BLaER1 treated with 17β-estradiol and CSF1 and Interleukin-3, amounts not matched to agents 10 nM and 100 nM (cell line): ENCODE results near the gene ORM2.
"Not testable (repeated sequence)": the region's sequence is repeated elsewhere in the genome, so short reads cannot be mapped to it uniquely, and the experiment has no call there.

Experiments
- H3K27ac ChIP-seq, 11 experiments: shearing (Covaris generic); formaldehyde crosslinking; 2 replicates each; pipeline ENCODE4 v1.8.1; 2022
- H3K27me3 ChIP-seq, 11 experiments: shearing (Covaris generic); formaldehyde crosslinking; 2 replicates each; pipeline ENCODE4 v1.8.1; 2022
- H3K36me3 ChIP-seq, 11 experiments: shearing (Covaris generic); formaldehyde crosslinking; 2 replicates each; pipeline ENCODE4 v1.8.1; 2022
- H3K4me1 ChIP-seq, 10 experiments: shearing (Covaris generic); formaldehyde crosslinking; 2 replicates each; pipeline ENCODE4 v1.8.1; 2022
- H3K4me2 ChIP-seq, 11 experiments: shearing (Covaris generic); formaldehyde crosslinking; 2 replicates each; pipeline ENCODE4 v1.8.1; 2022
- H3K4me3 ChIP-seq, 10 experiments: shearing (Covaris generic); formaldehyde crosslinking; 2 replicates each; pipeline ENCODE4 v1.8.1; 2022
- H3K9ac ChIP-seq, 11 experiments: shearing (Covaris generic); formaldehyde crosslinking; 2 replicates each; pipeline ENCODE4 v1.8.1; 2022
- H3K9me3 ChIP-seq, 11 experiments: shearing (Covaris generic); formaldehyde crosslinking; replicated peaks in 1 of 11; 2 replicates each; pipeline ENCODE4 v1.8.1; 2022
- H4K20me1 ChIP-seq, 11 experiments: shearing (Covaris generic); formaldehyde crosslinking; 2 replicates each; pipeline ENCODE4 v1.8.1; 2022
- Cebpa-rat ChIP-seq, 11 experiments: shearing (Covaris generic); IDR thresholded peaks; 2 replicates each; pipeline ENCODE4 v1.8.1; 2022

Gene ORM2

DNA sequence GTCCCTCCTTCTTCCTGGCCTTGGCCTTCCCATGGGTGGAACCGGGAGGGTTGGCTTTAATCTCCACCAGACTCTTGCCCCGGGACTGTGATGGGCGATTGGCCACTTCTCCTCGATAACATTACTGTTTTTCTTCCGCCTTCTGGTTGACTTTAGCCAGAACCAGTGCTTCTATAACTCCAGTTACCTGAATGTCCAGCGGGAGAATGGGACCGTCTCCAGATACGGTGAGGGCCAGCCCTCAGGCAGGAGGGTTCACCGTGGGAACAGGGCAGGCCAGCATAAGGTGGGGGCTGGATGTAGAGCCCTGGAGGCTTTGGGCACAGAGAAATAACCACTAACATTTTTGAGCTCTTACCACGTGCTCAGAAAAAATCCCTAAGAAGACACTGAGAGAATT, 967 bp downstream of the ORM2 start:
- Histone ChIP-seq H3K27ac (no peak overlapping the region), H3K4me2 (no peak overlapping the region), H3K9ac (no peak overlapping the region), H4K20me1 (peaks cover 0 to 4% (median 0%) of the 10 kb centered on the region in 11 experiments; a peak in 4 of 22 replicates), H3K36me3 (peaks cover 13 to 15% (median 14%) of the 10 kb centered on the region in 11 experiments), H3K9me3 (peaks cover 0 to 20% (median 8%) of the 10 kb centered on the region in 11 experiments; a peak in 11 of 22 replicates), H3K4me1 (peaks cover 0 to 11% (median 0%) of the 10 kb centered on the region in 10 experiments; a peak in 2 of 20 replicates), H3K27me3 (no peaks in the 10 kb centered on the region), H3K4me3 (no peak overlapping the region)
- no peak for TF ChIP-seq Cebpa-rat (IDR thresholded peaks at IDR 0.05)

DNA sequence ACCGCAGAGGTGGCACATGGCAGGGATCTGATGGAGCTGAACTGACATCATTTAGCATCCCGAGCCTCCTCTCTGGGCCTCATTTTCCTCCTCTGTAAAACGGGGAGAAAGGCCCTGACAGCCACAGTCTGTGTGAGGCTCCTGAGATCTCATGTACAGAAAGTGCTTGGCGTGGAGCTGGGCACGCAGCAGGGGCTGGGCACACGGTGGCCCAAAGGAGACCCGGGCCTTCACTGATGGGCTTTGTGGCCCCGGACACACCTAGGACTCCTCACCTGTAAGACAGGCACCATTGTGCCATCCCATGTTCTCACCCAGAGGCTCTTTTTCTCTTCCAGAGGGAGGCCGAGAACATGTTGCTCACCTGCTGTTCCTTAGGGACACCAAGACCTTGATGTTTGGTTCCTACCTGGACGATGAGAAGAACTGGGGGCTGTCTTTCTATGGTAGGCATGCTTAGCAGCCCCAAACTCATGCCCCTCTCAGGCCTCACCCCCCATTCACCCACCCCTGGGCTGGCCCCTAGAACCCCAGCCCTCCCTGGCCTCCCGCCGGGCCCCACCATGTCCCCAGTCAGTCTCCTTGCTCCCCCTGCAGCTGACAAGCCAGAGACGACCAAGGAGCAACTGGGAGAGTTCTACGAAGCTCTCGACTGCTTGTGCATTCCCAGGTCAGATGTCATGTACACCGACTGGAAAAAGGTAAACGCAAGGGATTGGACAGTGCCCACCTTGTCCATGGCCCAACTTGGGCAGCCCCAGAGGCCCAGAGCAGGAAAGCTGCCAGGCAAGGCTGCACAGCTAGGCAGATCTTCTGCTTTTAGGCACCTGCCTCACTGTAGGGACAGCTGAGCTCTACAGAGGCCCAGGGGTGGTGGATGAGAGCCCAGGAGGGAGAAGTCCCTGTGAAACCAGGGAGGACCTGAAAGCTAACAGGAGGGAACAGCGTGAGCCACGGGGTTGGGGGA, 1.8 kb downstream of the ORM2 start:
- H3K36me3 ChIP-seq = peaks cover 21 to 23% (median 23%) of the 10 kb centered on the region in 11 experiments
- not testable (repeated sequence) for H3K4me3 ChIP-seq, H3K27ac ChIP-seq, H3K4me2 ChIP-seq, H3K9ac ChIP-seq, H3K27me3 ChIP-seq
- H4K20me1 ChIP-seq = peaks cover 0 to 13% (median 0%) of the 10 kb centered on the region in 11 experiments; a peak in 4 of 22 replicates
- H3K9me3 ChIP-seq = peaks cover 0 to 29% (median 8%) of the 10 kb centered on the region in 11 experiments; a peak in 11 of 22 replicates
- H3K4me1 ChIP-seq = peaks cover 0 to 13% (median 5%) of the 10 kb centered on the region in 10 experiments; a peak in 4 of 20 replicates

DNA sequence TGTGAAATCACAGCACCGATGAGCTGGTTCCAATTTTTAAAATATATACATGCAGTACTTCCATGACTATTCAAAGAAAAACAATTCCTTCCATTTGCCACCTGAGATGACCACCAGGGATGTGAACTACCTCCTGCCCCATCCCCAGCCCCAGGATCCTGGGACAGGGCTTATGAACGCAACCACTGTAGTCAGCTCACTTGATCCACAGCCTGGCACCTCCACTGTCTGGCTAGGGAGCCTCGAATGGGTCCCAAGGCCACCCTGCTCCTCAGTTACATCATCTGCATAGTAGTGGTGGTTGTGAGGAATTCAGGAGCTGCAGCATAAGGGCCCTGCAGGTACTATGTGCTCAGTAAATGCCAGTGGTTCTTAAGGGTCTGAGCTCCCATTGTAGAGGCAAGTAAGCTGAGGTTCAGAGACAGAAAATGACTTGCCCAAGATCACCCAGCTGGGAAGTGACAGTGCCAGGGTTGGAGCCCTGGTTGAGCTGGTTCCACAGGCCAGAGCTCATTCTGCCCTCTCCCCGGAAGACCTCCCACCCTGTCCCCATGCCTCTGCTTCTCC, 2.9 kb downstream of the ORM2 start:
- H3K4me2 ChIP-seq, H3K27me3 ChIP-seq, H3K4me3 ChIP-seq, H3K9ac ChIP-seq, H3K27ac ChIP-seq: not testable (repeated sequence)
- H3K9me3 ChIP-seq = peaks cover 0 to 28% (median 8%) of the 10 kb centered on the region in 11 experiments; a peak in 11 of 22 replicates
- peaks cover 0 to 21% (median 6%) of the 10 kb centered on the region in 11 experiments; a peak in 12 of 22 replicates for H4K20me1 ChIP-seq
- H3K4me1 ChIP-seq = peaks cover 0 to 13% (median 6%) of the 10 kb centered on the region in 10 experiments; a peak in 4 of 20 replicates
- peaks cover 31 to 34% (median 32%) of the 10 kb centered on the region in 11 experiments for H3K36me3 ChIP-seq

DNA sequence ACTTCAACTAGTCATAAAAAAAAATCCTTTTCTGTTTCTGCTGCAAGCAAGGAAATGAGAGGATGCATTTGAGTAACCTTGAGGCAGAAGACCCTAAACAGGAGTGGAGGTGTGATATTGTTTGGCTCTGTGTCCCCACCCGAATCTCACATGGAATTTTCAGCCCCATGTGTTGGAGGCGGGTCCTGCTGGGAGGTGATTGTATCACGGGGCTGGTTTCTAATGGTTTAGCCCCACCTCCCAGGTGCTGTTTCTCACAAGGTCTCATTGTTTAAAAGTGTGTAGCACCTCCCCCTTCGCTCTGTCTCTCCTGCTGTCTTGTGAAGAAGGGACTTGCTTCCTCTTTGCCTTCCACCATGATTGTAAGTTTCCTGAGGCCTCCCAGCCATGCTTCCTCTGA, 4.0 kb downstream of the ORM2 start:
- not testable (repeated sequence) for H3K9ac ChIP-seq
- H4K20me1 ChIP-seq = peaks cover 0 to 33% (median 16%) of the 10 kb centered on the region in 11 experiments; a peak in 18 of 22 replicates
- H3K36me3 ChIP-seq = peaks cover 42 to 45% (median 44%) of the 10 kb centered on the region in 11 experiments

DNA sequence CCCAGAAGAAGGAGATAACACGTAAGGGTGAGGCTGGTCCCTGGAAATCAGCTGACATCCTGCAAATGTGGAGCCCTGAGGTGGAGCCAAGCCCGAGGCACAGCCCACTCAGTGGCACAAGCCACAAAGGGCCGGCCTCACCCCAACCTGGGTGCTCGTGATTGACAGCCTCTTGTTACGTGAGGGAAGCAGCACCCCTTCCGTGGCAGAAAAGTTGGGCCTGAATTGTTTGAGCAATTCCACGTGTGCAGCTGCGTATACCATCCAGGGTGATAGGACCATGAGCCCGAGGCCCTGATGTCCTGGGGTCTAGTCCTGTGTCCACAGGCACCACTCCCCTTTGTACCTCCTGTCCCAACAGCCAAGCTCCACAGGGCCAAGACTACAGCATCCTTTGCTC, 4.8 kb downstream of the ORM2 start:
- TF ChIP-seq Cebpa-rat (IDR thresholded peaks at IDR 0.05) = no peak
- Histone ChIP-seq H3K4me2 (no peak overlapping the region), H3K27me3 (no peaks in the 10 kb centered on the region), H3K36me3 (peaks cover 50 to 53% (median 51%) of the 10 kb centered on the region in 11 experiments), H3K27ac (no peak overlapping the region), H3K9me3 (peaks cover 0 to 22% (median 8%) of the 10 kb centered on the region in 11 experiments; a peak in 11 of 22 replicates), H3K4me1 (peaks cover 0 to 16% (median 5%) of the 10 kb centered on the region in 10 experiments; a peak in 9 of 20 replicates), H3K4me3 (no peak overlapping the region), H3K9ac (no peak overlapping the region), H4K20me1 (peaks cover under 1 to 40% (median 24%) of the 10 kb centered on the region in 11 experiments; a peak in 19 of 22 replicates)

More for the DNA sequence above, 4.0 kb downstream of the ORM2 start:
- not testable (repeated sequence) for H3K4me2 ChIP-seq, H3K4me3 ChIP-seq, H3K27me3 ChIP-seq, H3K27ac ChIP-seq
- Histone ChIP-seq H3K9me3 (peaks cover 0 to 22% (median 8%) of the 10 kb centered on the region in 11 experiments; a peak in 11 of 22 replicates), H3K4me1 (peaks cover 0 to 13% (median 4%) of the 10 kb centered on the region in 10 experiments; a peak in 4 of 20 replicates)

DNA sequence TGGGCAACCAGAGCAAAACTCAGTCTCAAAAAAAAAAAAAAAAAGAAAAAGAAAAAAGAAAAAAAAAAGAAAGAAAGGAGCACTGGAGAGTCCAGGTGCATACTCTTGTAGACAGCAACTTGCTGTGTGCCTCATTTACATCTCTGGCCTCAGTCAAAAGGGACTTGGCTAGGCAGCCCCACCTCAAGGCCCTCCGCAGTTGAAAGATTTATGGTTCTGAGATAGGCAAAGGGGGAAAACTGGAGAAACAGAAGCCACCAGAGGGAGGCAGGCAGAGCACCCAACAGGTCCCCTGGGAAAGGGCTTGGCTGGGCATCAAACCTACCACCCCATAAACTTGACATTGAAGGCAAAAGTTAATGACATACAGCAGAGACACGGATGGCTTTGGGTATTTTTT, 6.1 kb downstream of the ORM2 start:
- peaks cover 63 to 66% (median 64%) of the 10 kb centered on the region in 11 experiments for H3K36me3 ChIP-seq
- no peak overlapping the region for H3K4me2 ChIP-seq
- TF ChIP-seq Cebpa-rat (IDR thresholded peaks at IDR 0.05) = no peak

DNA sequence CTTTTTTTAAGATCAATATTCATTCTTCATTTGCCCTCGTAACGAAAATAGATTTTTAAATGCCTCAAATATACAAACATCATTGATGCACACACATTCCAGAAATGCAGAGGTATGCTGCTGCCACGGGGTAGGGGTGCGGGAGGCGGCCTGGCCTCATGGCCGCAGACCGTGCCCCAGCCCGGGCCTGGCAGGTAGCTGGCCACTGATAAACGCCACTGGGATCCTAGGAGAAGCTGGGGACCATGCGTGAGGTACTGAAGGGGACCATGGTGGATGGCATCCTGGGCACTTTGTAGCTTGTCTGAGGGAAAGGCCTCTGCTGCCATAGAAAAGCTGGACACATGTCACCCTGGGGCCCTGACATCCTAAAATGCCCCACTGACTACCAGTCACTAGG, 6.5 kb downstream of the ORM2 start:
- Histone ChIP-seq H3K4me3 (no peak overlapping the region), H3K9ac (0 out of 22 replicates have a peak overlapping the region, but pooled peaks of 2 of the 11 experiments have one; percentile 8 to 29), H3K27ac (no peak overlapping the region), H3K27me3 (no peaks in the 10 kb centered on the region), H3K36me3 (peaks cover 67 to 70% (median 68%) of the 10 kb centered on the region in 11 experiments), H3K4me1 (peaks cover 0 to 29% (median 13%) of the 10 kb centered on the region in 10 experiments; a peak in 12 of 20 replicates), H3K4me2 (no peak overlapping the region), H4K20me1 (peaks cover 4 to 56% (median 37%) of the 10 kb centered on the region in 11 experiments; a peak in 21 of 22 replicates), H3K9me3 (peaks cover 0 to 22% (median 8%) of the 10 kb centered on the region in 11 experiments; a peak in 11 of 22 replicates)
- TF ChIP-seq Cebpa-rat (IDR thresholded peaks at IDR 0.05) = no peak

More for the DNA sequence above, 6.1 kb downstream of the ORM2 start:
- Histone ChIP-seq H3K27ac (no peak overlapping the region), H3K4me3 (no peak overlapping the region), H4K20me1 (peaks cover 4 to 52% (median 33%) of the 10 kb centered on the region in 11 experiments; a peak in 20 of 22 replicates), H3K9me3 (peaks cover 0 to 22% (median 8%) of the 10 kb centered on the region in 11 experiments; a peak in 11 of 22 replicates), H3K4me1 (peaks cover 0 to 28% (median 11%) of the 10 kb centered on the region in 10 experiments; a peak in 12 of 20 replicates), H3K9ac (no peak overlapping the region), H3K27me3 (no peaks in the 10 kb centered on the region)

DNA sequence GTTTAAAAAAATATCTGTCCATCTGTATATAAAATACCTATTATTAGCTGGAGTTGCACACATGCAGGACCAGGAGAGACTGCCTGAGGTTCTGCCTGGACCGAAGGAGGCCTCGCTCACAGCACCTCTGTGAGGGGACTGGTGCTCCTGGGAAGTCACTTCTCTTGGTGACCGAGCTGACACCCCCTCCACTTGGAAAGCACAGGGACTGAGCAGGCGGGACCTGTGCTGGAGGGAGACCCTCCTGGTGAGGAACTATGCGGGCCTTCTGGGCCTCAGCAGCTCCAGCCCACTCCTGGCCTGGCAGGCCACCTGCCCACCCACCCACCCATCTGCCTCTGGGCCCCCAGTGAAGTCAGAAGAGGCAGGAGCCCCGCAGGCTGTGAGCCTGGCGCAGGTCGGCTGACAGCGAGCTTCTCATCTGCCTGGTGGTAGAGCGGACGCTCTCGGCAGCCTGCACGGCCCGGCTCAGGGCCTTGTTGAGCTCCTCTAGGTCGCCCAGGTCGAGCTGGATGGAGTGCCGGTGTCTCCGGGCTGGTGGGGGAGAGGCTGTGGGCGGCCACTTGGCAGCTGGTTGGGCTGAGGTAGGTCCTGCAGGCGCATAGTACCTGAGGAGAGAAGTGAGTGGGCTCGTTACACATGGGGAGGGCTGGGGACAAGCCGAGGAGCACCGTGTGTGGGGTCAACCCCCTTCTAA, 7.2 kb downstream of the ORM2 start:
- Histone ChIP-seq H4K20me1 (peaks cover 4 to 63% (median 42%) of the 10 kb centered on the region in 11 experiments; a peak in 21 of 22 replicates), H3K9me3 (peaks cover 0 to 22% (median 8%) of the 10 kb centered on the region in 11 experiments; a peak in 11 of 22 replicates), H3K4me1 (peaks cover 0 to 36% (median 15%) of the 10 kb centered on the region in 10 experiments; a peak in 12 of 20 replicates), H3K9ac (0 out of 22 replicates have a peak overlapping the region, but pooled peaks of 1 of the 11 experiments have one; percentile 8), H3K4me2 (no peak overlapping the region), H3K36me3 (peaks cover 74 to 77% (median 75%) of the 10 kb centered on the region in 11 experiments), H3K27me3 (no peaks in the 10 kb centered on the region), H3K27ac (no peak overlapping the region), H3K4me3 (no peak overlapping the region)
- no peak for TF ChIP-seq Cebpa-rat (IDR thresholded peaks at IDR 0.05)
